HG03159 (cell line): ENCODE measurements around the gene PPP1R37.

ENCODE experiments used
- ATAC-seq: cut with Tn5 transposase; IDR thresholded peaks from one replicate; pipeline ENCODE4 v1.9.1; 2021; ENCODE audit warnings: mild to moderate bottlenecking, moderate library complexity; ENCODE audit not compliant: unreplicated experiment

PPP1R37 gene

DNA sequence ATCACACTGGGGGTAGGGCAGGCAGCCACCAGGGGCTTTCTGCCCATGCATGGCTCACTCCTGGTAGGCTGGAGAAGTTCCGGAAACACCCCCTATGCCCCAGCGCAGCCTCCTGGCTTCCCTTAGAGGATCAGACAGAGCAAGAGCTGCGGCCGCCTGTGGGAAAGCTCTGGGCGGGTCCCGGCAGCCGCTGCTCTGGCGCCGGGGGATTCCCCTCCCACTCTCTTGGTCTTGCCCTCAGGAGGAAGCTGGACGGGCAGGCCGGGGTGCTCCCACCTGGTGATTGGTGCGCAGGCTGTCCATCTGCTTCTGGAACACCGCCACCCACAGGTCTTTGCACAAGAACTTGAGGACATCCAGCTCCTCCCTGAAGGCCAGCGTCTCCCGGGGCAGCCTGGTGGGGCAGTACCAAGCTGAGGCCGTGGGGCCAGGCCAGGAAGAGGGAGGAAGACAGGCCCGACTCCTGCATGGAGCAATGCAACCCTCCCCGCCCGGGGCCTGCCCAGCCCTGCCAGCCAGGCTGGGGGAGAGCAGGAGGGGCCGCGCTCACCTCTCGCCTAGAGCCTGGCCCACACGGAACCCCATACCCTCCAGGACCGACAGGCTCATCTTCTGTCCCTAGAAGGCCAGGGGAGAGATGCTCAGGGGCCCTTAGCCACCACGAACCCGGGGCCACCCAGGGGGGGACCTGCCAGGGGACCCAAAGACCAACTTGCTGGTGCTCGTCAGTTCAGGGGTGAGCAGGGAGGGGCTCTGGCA, 71.8 kb downstream of the PPP1R37 start:
- no peak for ATAC-seq

DNA sequence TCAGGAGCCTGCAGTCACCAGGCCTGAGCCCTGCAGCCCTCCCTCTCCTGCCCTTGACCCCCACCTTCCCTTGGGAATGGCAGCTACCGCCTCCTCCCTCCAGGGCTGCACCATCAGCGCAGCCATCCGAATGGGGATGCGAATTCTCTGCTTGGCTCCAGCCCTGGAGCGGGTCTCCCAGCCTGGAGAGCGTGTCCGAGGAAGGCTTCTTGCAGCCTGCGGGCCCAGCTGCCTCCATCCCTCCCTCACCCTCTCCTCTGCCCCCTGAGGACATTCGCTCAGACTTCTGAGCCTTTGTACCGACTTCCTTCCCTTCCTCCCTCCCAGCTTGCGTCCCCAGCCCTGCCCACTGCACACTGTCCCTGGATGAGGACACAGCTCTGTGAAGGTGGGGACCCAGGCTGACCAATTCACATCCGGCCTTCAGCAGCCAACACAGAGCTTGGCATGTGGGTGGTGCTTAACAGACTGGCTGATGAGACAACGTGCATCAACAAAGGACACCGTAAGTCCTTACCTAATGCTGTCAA, 73.8 kb downstream of the PPP1R37 start:
- no peak for ATAC-seq

DNA sequence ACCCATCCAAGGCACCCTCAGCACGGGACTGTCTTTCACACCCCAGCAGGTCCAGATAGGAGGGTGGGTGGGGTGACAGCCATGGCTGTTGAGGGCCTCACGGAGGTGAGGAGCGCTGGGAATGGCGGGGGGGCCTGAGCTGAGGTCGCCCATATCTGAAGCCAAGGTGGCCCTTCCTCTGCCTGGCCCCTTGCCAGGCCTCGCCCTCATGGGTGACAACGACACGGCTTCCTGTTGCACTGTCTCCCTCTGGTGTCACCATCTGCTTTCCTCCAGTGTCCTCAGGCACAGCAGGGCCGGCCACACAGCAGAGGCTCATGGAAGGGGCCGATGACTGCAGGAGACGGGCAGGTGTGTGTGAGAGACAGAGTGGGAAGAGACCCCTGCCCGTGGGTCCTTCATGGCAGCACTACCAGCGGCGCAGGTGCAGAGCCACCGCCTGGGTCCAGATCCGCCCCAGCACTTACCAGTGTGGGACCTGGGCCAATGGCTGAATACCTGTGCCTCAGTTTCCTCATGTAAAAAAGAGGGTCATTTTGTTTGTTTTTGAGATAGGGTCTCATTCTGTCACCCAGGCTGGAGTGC, 75.9 kb downstream of the PPP1R37 start:
- no peak for ATAC-seq

DNA sequence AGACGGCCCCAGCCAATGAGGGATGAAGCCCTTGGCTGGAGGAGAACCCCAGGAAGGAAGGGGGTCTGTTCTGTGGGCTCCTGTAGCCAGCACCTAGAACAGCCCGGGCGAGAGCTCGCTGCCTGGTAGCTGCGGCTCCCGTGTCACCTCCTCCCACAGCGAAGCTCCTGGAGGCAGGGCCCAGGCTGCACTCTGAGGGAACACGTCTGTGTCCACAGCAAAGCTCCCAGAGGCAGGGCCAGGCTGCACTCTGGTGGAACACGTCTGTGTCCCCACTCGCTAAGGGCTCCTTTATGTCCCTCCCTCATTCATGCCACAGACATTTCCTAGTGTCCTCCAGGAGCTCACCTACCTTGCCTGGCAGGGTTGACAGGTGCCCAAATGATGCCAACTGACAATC, 76.6 kb downstream of the PPP1R37 start:
- ATAC-seq = no peak

DNA sequence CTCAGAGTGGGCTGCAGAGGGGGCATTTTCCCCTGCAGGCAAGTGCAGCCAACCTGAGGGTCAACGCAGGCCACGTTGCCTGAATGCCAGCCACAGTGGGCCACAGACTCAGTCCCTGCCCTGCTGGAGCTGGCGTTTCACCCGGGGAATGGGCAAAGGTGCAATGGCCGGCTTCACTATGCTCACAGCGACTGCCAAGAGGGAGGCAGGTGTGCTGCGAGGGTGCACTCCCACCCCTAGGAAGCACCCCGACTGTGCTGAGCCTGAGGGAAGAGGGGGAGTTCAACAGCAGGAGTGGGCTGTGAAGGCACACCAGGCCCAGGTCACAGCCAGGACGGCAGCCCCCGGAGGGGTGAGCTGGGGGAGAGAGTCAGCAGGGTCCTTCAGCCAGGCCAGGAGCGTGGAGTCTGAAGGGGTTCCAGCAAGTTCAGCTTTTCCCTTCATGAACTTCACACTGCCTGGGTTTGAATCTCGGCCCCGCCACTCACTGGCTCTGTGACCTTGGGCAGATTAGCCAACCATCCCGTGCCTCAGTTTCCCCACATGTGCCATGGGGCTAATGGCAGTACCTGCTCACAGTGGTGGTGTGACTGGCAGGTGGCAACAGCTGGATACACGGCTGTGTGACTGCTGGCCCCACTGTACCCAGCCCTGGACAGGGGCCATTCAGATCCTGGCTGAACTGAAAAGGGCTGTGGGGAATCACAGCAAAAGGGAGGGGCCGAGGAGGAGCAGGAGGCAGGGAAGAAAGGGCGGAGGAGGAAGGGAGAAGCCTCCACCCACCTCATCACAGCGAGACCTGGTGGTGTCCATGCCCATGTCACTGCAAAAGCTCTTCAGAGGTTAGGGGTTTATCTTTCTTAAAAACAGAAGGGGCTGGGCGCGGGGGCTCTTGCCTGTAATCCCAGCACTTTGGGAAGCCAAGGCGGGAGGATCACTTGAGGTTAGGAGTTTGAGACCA, 77.4 kb downstream of the PPP1R37 start:
- ATAC-seq = no peak

DNA sequence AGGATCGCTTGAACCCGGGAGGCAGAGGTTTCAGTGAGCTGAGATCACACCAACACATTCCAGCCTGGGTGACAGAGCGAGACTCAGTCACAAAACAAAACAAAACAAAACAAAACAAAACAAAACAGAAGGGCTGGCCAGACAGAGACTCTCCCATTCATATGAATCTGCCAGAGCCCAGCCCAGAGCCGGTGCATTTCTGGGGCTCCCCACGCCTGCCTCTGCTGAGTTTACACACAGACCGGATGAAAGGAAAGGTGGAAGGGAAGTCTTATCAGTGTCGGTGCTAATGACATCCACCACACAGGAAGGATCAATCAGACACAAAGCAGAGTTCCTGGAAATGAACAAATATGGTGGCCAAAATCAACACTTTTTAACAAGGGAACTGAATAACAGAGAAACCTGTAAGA, 78.2 kb downstream of the PPP1R37 start:
- no peak for ATAC-seq

DNA sequence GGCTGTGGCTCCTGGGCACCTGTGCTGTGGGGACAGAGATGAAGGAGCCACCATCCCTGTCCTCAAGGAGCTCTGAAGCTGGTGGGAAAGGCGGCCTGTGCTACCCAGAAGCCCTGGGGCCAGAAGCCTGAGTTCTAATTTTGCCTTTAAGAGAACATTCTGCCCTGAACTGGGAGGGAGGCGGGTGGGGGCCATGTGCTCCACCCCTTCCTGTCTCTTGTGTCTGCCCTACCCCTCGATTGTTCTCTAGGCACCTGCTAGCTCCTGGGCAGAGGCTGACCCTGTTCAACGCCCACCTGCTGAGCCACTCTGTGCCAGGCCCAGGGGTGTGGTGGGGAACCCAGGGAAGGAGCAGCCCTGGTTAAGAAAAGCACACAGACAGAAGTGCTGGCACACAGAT, 79.2 kb downstream of the PPP1R37 start:
- no peak for ATAC-seq

DNA sequence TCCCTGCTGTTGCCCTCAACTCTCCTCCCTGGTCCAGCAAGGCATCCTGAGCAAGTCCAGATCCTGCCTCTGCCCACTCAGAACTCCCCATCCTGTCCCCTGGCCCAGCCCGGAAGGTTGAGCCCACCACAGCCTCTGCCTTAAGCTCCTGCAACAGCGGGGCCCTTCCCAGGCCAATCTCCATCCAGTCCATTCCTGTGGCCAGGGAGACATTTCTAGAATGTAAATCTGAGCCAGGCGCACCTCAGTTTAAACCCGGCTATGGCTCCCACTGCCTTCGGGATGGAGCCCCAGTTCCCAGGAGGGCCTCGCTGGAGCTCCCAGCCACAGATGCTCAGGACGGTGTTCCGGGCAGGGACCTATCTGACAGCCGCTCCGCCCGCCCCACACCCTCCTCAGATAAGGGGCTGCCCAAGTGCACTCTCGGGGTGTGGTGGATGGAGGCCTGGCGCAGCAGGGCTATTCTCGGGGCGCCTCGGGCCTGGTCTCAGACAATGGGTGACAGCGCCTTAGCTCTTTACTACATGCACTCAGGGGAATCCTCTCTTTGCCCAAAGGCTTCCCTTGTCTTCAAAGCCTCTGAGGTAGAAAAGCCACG, 79.7 kb downstream of the PPP1R37 start:
- no peak for ATAC-seq

DNA sequence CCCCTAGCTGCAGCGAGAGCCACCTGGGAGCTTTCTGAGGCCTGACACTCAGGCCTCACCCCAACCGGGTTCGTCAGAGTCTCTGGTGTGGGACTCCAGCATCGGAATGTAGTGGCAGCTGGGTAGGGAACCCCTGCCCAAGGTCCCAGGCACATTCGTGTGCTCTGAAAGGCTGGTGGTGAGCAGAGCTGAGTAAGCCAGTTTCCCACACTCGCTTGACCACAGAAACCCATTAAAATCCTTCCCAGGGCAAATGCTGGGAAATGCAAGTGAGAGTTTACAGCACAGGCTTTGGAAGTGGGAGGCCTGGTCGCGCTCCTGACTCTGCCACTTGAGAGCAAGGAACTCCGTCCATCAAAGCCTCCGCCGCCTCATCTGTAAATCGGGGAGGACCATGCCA, 80.8 kb downstream of the PPP1R37 start:
- ATAC-seq = no peak

DNA sequence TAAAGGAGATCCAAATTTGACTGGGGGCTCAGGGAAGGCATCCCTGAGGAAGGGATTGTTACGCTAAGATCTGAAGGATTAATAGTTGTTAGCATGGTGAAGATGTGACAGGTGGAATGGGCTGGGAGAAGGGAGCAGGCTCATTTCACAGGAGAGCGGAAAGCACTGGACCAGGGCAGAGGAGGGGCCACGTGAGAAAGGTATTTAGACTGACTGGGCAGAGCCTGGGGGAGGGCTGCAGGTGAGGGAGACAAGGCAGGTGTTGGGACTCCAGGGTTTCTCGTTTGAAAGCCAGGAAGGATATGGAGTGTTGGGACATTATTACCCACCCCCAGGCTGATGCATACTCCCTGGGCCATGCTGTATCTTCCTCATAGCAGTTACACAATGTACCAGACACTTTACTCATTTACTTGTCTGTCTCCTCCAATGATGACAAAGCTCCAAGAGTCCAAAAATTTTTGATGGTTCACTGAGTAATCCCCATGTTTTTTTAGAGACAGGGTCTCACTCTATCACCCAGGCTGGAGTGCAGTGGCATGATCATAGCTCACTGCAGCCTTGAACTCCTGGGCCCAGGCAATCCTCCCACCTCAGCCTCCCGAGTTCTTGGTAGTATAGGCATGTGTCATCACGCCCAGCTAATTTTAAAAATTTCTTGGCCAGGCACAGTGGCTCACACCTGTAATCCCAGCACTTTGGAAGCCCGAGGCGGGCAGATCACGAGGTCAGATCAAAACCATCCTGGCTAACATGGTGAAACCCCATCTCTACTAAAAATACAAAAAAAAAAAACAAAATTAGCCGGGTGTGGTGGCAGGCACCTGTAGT, 82.8 kb downstream of the PPP1R37 start:
- no peak for ATAC-seq

DNA sequence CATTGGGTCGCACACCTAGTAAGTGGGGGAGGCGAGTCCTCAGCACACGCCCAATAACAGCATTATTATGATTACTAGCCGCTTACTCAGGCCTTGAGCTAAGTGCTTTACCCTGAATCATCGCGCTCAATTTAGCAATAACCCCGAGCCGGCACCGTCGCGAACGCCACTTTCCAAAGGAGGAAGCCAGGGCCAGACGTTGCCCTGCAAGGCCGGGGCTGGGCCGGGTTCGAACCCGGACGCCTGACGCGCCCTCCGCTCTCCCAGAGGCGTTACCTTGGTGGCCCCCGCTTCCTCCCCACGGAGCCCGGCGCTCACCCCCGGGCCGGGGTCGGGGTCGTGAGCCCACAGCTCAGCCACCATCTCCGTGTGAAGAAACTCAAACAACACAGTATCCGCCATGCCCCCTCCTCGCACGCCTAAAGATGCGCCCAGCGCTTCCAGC, 84.9 kb downstream of the PPP1R37 start, which contains the start of gene TRAPPC6A:
Gene TRAPPC6A (minus strand): TSS at position 421 of the 445 bp plus-strand sequence. CDS start 19 bp downstream, at position 402.
- ATAC-seq = no peak

DNA sequence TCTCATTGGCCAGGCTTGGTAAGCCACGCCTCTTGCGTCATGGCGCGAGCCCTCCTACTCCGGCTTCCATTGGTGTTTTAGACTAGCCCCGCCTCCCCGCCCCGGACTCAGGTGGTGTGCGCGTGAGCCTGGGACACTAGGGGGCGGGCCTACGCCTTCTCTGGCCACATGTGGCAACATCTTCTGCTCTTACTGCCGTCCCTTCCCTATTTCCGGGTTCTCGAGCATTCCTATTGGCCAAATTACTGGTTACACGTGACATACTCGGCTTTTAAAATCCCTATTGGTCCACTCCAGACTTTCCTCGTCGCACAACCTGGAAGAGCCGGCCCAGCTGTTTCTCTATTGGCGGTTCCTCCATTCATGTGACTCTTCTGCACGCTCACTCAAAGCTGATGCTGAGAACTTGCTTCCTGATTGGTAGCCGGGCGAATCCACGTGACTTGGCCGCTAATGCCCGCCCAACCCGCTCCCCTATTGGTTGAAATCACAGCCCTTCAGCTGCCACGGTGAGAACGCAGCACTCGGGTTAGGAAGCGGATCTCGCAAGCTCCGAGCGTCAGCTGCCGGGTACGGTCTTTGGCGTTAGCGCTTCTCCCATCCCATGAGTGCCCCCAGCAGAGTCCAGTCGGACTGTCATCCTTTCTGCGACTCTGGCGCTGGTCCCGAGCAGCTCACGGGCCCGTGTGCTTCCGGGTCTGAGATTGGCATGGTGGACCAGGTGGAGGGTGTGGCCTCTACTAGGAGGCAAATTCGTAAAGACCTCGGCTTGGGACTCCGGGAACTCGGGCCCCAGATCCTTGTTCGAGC, 85.5 kb downstream of the PPP1R37 start, which contains the start of gene BLOC1S3:
Gene BLOC1S3 (plus strand): TSS at position 523 of the 810 bp plus-strand sequence. CDS start 513 bp downstream, outside the sequence.
- peak; percentile 77 for ATAC-seq

DNA sequence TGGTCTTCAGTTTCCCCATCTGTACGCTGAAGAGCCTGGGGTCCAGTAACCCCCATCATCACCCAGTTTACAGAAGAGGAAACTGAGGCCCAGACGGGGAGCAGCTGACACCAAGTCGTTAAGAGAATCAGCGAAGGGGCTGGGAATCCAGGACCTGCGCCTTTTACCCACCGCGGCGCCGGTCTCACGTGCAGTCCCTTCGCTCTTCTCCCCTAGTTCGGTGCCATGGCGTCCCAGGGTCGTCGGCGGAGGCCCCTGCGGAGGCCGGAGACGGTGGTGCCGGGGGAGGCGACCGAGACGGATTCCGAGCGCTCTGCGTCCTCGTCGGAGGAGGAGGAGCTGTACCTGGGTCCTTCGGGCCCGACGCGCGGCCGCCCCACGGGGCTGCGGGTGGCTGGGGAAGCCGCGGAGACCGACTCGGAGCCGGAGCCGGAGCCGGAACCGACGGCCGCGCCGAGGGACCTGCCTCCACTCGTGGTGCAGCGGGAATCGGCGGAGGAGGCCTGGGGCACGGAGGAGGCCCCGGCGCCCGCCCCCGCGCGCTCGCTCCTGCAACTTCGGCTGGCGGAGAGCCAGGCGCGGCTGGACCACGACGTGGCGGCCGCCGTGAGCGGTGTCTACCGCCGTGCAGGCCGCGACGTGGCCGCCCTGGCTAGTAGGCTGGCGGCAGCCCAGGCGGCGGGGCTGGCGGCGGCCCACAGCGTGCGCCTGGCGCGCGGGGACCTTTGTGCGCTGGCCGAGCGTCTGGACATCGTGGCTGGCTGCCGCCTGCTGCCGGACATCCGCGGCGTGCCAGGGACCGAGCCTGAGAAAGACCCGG, 86.3 kb downstream of the PPP1R37 start:
- ATAC-seq = no peak

DNA sequence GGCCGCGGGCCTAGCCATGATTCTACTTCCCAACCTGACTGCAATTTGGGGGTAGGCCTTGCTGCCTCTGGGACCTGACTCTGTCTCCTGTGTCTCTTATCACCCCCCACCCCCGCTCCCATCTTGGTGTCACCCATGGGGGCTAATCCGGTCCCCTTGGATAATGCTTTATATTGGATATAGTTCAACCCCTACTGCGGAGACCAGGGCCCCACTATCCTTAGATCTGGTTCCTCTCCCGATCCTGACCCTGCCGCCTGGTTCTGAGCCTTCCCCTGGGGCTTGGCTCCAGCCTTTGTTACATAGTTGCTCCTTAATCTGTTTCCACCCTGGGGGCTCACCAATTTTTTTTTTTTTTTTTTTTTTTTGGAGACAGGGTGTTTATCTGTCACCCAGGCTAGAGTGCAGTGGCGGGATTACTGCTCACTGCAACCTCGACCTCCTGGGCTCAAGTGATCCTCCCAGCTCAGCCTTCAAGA, 87.0 kb downstream of the PPP1R37 start:
- no peak for ATAC-seq

DNA sequence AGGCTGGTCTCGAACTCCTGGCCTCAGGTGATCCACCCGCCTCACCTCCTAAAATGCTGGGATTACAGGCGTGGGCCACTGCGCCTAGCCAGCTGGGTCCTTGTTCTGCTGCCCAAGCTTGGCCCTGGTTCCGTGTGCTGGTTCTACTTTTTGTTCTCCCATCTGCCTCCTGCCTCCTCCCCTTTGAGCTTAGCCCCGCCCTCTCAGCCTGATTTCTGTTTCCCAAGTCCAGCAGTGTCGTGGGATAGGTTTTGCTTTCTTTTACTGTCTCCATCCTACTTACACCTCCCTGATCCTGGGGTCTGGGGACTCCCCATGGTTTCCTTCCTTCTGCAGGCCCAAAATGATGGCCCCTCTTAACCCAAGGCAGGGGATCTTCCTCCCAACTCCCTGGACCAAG, 88.0 kb downstream of the PPP1R37 start:
- ATAC-seq = no peak

DNA sequence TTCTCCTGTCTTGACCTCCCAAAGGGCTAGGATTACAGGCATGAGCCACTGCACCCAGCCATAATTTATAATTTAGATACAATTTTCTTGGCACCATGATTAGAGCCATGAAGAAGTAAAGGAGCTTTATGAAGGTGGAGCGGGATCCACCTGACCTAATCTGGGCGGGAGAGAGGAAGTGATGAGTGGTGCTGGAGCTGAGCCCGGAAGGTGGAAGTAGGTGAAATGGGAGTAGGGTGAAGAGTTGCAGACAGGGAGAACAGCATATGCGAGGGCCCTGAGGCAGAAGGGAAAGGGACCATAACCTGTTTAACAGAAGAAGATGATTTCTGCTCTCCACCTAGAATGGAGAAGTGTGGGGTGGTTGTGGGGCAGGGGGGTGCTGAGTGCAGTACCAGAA, 89.8 kb downstream of the PPP1R37 start:
- no peak for ATAC-seq

DNA sequence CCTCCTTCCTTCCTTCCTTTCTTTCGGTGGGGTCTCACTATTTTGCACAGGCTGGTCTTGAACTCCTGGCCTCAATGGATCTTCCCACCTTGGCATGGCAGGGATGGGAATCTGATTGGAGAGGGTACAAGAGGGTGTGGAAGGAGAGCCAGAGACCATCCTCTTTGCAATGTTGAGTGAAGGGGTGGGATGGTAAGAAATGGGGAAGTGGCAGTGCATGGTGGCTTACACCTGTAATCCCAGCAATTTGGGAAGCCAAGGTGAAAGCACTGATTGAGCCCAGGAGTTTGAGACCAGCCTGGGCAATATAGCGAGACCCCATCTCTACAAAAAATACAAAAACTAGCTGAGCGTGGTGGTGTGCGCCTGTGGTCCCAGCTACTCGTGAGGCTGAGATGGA, 91.1 kb downstream of the PPP1R37 start:
- ATAC-seq = no peak
